ENCODE data around the gene USP20.
"Not testable (repeated sequence)": the region's sequence is repeated elsewhere in the genome, so short reads cannot be mapped to it uniquely, and the experiment has no call there.

Gene USP20

DNA sequence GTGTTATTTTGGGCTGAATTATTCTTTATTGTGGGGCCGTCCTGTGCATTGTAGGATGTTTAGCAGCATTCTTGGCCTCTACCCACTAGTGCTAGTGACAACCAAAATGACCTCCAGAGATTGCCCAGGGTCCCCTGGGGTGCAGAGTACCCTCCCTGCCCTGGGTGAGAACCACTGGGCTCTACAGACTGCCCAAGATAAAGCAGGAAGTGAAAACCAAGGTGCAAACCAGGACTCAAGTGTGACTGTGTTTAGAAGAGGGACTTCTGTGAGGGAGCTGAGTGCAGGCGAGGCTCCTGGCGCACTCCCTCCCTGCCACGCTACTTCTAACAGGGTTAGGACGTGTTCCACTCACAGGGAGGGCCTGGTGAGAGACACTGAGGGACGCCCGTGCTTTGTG lies 41.6 kb downstream of the USP20 start:
- DNase-seq = no peak

DNA sequence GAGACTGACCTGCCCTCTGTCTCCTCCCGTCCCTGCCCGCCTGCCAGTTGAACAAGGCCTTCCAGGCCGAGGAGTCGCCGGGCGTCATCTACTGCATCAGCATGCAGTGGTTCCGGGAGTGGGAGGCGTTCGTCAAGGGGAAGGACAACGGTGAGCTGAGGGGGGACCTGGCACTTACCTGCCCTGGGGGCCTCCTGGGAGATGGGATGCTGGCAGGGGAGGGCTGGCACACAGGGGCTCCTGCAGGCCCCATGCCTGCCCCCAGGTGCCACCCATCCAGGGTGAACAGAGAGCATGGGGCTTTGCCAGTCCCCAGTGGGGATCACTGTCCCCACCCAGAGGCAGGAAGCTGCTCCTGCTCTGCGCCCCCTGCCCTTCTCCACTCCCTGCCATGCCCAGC lies 43.0 kb downstream of the USP20 start:
- no peak for DNase-seq

DNA sequence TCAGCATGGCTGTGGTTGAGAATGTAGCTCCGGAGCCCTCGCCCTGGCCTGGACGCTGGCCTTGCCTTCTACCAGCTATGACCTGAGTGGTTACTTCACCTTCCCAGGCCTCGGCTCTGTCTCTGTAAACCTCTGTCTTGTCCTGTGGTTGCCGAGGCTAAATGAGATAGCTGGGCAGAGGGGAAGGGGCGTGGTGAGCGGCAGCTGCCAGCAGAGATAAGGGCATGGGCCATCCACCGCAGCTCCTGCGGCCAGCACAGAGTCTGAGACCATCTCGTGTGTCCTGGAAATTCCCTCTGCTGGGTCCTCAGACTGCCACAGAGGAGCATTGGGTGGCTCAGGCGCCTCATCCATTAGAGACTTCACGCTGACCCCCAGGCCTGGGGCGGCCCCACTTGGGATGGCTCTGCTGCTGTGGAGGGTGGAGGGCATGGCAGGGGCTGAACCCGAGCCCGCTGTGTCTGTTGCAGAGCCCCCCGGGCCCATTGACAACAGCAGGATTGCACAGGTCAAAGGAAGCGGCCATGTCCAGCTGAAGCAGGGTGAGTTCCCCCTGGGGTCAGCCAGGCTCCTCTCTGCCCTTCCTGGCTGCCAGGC lies 43.9 kb downstream of the USP20 start:
- DNase-seq = no peak

- no peak for DNase-seq
Measured at GRCh38 chr9:129879991-129880653, 44.9 kb downstream of the USP20 start.

- DNase-seq = no peak
Measured at GRCh38 chr9:129880654-129881546, 45.6 kb downstream of the USP20 start.

- DNase-seq = no peak
Measured at GRCh38 chr9:129881547-129882324, 46.5 kb downstream of the USP20 start.

GRCh38 chr9:129884220-129885017 lies 49.2 kb downstream of the USP20 start:
- DNase-seq = peak; percentile 85 to 88

- DNase-seq = no peak
Measured at GRCh38 chr9:129885018-129885669, 49.9 kb downstream of the USP20 start.

DNA sequence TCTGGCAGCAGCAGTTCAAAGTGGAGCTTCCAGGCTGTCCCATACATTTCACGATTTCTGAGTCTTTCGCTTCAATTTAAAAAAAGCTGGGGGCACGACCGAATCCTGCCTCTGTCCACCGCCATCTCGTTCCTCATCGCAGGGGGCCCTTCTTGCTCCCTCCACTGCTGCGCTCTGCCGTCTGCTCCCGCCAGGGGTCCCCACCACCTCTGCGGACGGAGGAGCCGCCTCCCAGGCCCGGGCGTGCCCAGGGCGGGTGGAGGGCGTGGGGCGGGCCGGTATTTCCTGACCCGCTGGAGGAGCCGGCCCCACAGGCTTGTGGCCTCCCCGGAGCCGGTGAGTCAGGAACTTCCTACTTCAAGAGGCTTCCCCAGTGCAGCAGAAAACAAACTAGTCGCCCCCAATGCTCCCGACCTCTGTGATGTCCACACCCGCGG lies 50.4 kb downstream of the USP20 start:
- DNase-seq = peak; percentile 89 to 90

DNA sequence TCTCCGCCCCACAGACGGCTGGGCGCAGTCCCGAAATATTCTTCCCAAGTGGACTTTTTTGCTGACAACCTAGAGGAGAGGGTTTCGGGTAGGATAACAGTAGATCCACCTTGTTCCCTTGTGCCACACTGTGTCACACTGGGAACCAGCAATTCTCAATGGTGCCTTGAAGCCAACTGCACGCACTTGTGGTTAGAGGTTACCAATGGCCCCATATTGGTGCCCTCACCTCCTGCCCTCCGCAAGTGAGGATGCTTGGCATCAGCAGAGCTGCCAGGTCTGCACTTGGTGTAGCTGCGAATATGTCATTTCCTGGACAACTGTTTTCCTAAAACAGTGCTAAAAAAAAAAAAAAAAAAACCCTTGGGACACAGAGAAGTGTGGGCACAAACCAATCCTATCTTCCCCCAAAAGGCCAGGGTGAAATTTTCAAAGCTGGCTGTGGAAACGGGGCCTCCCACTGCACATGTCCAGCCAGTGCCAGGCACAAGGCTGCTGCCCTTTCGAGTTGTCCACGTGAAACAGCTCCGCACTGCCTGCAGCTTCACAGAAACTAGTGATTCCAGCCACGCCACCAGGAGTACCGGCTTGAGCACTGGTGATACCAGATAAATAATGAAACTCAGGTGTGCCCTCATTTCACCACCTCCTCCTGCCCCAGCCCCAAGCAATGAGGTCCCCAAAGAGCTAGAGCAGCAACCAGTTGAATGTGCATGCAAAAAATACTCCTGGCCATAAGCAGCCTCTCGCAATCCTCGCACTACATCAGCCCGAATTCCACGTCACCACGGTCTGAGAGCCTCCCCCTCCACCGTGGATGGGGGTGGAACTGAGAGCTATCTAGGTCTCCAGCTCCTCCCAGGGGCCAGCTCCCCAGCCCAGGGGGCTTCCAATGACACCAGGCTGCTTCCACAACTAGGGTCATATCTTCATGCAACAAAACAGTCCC lies 51.2 kb downstream of the USP20 start:
- no peak for DNase-seq

GRCh38 chr9:129887334-129888292 lies 52.4 kb downstream of the USP20 start:
- peak; percentile 32 to 43 for DNase-seq

- DNase-seq = peak; percentile 81 to 82
Measured at GRCh38 chr9:129888293-129889121, 53.2 kb downstream of the USP20 start.

GRCh38 chr9:129889122-129889940 lies 54.1 kb downstream of the USP20 start:
- DNase-seq = no peak

DNA sequence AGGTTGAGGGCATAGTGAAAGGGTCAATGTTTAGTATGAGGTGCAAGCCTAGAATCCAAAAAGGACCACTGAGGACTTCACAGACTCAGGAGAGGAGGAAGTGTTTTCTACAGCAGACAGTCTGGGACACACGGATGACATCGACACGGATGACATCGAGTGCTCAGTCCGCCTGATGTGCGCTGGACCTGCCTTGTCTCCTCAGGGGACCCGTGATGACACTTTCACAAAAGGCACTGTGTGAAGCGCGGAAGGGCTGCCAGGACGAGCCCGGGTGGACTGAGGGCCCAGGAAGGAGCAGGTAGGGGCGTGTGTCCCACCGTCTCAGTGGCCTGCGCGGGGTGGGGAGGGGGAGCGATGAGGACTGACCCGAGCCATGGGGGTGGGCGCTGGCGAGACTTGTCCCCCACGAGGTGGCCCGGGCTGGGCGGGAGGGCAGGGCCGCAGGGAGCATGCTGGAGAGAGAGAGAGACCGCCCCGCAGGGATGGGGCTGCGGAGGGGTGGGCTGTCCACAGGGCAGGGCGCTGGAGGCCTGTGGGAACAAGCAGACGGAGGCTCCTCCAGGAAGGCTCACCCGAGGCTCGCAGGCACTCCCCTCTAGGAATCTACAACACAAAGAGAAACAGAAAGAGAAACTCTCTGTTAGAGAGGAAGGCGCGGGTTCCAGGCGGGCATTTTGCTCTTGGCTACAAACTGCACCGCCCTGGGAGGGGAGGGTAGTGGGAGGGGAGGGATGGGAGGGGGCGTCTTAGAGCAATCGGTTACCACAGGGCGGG lies 54.9 kb downstream of the USP20 start:
- DNase-seq = no peak

- DNase-seq = not testable (repeated sequence)
Measured at GRCh38 chr9:129890718-129891299, 55.6 kb downstream of the USP20 start.

DNA sequence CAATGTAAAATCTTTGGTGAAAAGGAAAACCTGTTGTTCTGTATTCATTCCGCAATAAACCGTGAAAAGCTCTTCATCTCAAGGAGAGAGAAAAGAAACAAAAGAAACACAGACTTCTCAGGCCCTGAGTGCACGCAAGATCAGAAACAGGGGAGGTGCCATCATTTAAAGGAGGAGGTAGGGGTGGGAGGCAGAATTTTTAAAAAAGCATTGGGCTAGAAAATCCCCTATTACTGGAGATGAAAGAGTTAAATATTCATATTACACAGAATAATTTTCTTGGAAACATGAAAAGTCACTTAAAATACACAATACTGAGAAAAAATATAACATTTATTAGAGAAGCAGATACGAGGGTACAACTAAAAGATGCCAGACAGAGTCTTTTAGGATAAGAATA lies 56.3 kb downstream of the USP20 start:
- DNase-seq = no peak
